Caco-2 (cell line): ENCODE results near the gene ABCG4. TPM values are rescaled to one million over a fixed set of nuclear protein-coding genes. Genes with fewer than 3 reads are reported as not detected.

Source experiments
- Bru-seq: library from RNA; stranded (reverse); fragments of 400-500 nt; gene quantifications from one replicate; lab custom pipeline; 2021; lab: Mats Ljungman, UMichigan
- BruChase-seq, 2 experiments: library from RNA; stranded (reverse); fragments of 400-500 nt; gene quantifications; one replicate each; lab custom pipeline; 2021; lab: Mats Ljungman, UMichigan
- BruUV-seq: library from RNA; stranded (reverse); fragments of 400-500 nt; replicated peaks from 2 replicates; lab custom pipeline; 2021; lab: Mats Ljungman, UMichigan
- CTCF ChIA-PET: fragments of 300-600 bp; sonication (Branson Sonifier 250); formaldehyde crosslinking; loops from one replicate; lab custom pipeline; 2022; ENCODE audit warnings: antibody characterized with exemption; lab: Charles Lee
- POLR2A ChIA-PET: fragments of 300-600 bp; sonication (Branson Sonifier 250); formaldehyde crosslinking; loops from one replicate; lab custom pipeline; 2022; ENCODE audit warnings: antibody characterized with exemption; lab: Charles Lee
- DNase-seq, 2 experiments: peaks; one replicate each; pipeline versions ENCODE4 v3.0.0 to v3.0.0-alpha.2; 2020 to 2022
- H3K27me3 ChIP-seq: replicated peaks from 2 replicates; pipeline ENCODE4 v1.6.0; 2011; ENCODE audit warnings: low read length; ENCODE audit not compliant: control insufficient read depth, insufficient read depth
- H3K36me3 ChIP-seq: 2 replicates; pipeline ENCODE4 v1.5.1; 2011; ENCODE audit warnings: low read length; ENCODE audit not compliant: control insufficient read depth, insufficient read depth
- H3K4me1 ChIP-seq: fragments of 250-450 bp; sonication (Bioruptor Pico); 2 replicates; pipeline ENCODE4 v1.5.1; 2020; ENCODE audit warnings: mild to moderate bottlenecking
- H3K4me3 ChIP-seq: 2 replicates; pipeline ENCODE4 v1.5.1; 2011; ENCODE audit warnings: low read depth, mild to moderate bottlenecking, control low read depth, low read length
- H3K9me3 ChIP-seq: fragments of 250-450 bp; sonication (Bioruptor Pico); 2 replicates; pipeline ENCODE4 v1.5.1; 2020; ENCODE audit warnings: mild to moderate bottlenecking, moderate library complexity
- H3K27ac Mint-ChIP-seq: one replicate; pipeline ENCODE4 v1.8.0; 2022; ENCODE audit warnings: mixed read lengths; ENCODE audit not compliant: unreplicated experiment
- H3K27me3 Mint-ChIP-seq: one replicate; pipeline ENCODE4 v1.8.0; 2022; ENCODE audit warnings: mixed read lengths; ENCODE audit not compliant: insufficient read depth, unreplicated experiment
- H3K36me3 Mint-ChIP-seq: one replicate; pipeline ENCODE4 v1.8.0; 2022; ENCODE audit warnings: mild to moderate bottlenecking, mixed read lengths; ENCODE audit not compliant: insufficient read depth, unreplicated experiment
- H3K4me1 Mint-ChIP-seq: one replicate; pipeline ENCODE4 v1.8.0; 2022; ENCODE audit warnings: low read depth, mixed read lengths; ENCODE audit not compliant: unreplicated experiment
- H3K4me3 Mint-ChIP-seq: one replicate; pipeline ENCODE4 v1.8.0; 2022; ENCODE audit warnings: mild to moderate bottlenecking, moderate library complexity, mixed read lengths; ENCODE audit not compliant: unreplicated experiment
- H3K9me3 Mint-ChIP-seq: one replicate; pipeline ENCODE4 v1.8.0; 2022; ENCODE audit warnings: mixed read lengths; ENCODE audit not compliant: unreplicated experiment
- intact Hi-C: fragments of 100-400 bp; cut with micrococcal nuclease; formaldehyde crosslinking; loops from one replicate; pipeline ENCODE4 v1.10.0; 2022; ENCODE audit not compliant: unreplicated experiment
- long read RNA-seq: library from polyadenylated mRNA; stranded (forward); transcript quantifications from one replicate; pipeline ENCODE4 v2.0.0, GENCODE V29; 2022
- total RNA-seq: library from RNA; stranded (reverse); gene quantifications from 2 replicates; pipeline ENCODE4 v1.2.3, GENCODE V29; 2022
- TF ChIP-seq, protein P1 (sequence below), 2 experiments: fragments of 200-600 bp in 1 of 2; IDR thresholded peaks; 1 replicate in 1 of 2; 2 replicates in 1 of 2; pipeline versions ENCODE4 v1.5.1 to v1.8.0; 2011 to 2022; ENCODE audit warnings: antibody characterized with exemption in 1 of 2, control low read depth in 1 of 2, inconsistent platforms in 1 of 2, low read depth in 1 of 2, low read length in 1 of 2, mild to moderate bottlenecking in 1 of 2, moderate library complexity in 1 of 2; ENCODE audit not compliant: insufficient read depth in 1 of 2, severe bottlenecking in 1 of 2, unreplicated experiment in 1 of 2

ABCG4 gene
- total RNA-seq (0.18 TPM in 1 of 2 replicates, not detected in the other), Bru-seq, nascent RNA (percentile 9 among the genes with signal in this experiment), BruChase-seq, experiment 1, labeled RNA remaining after a 2-hour chase (percentile 12 among the genes with signal in this experiment), BruChase-seq, experiment 2, labeled RNA remaining after a 6-hour chase (percentile 13 among the genes with signal in this experiment)
- long read RNA-seq, partial matches to known transcripts, result 0 of 1 reads
- long read RNA-seq, other reads (novel, unspliced or antisense), result 1 of 1 reads

DNA sequence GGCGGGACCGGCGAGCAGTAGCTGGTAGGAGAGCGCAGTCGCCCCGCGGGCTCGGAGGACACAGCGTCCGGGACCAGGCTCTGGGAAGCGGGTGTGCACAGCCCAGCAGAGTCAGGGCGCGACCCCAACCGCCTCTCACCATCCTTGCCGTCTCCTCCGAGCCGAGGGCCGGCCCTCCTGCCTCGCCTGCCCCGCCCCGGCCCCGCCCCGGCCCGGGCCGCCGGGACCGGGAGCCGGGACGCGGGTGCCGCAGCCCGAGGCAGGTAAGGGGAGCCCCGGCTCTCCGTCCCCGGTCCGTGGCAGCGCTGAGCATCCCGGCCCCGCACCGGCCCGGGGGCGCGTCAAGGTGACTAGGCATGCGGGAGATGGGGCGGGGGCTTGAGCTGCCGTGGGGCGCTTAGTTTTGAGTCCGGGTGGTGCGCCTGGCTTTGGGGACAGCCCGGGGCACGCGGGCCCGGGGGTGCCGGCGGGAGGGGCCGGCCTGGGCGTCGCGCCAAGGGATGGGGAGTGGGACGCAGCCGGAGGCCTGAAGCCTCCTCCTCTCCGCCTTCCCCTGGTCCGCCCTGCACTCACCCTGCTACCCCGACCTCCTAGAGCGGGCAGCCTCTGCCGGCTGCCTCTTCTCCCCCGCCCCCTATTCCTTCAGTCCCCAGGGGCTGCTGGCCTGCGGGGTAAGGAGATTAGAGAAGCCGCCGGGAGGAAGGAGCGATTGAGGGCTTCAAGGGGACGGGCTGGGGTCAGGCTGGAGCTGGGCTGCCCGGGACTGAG, at the start of gene ABCG4:
TSS of gene ABCG4 (plus strand) at position 35 of the 768 bp plus-strand sequence. CDS start 914 bp downstream, outside the sequence.
- no peaks in the 10 kb centered on the region for H3K36me3 ChIP-seq
- peak in 1 of 2 experiments; percentile 52 for DNase-seq
- CTCF ChIA-PET, result interaction anchor here (0.6 to 0.8 kb wide), 3 partner anchors 8 to 212 kb away, joined by 3 read pairs; no protein-coding TSS in a partner anchor
- TF ChIP-seq, protein P1, sequence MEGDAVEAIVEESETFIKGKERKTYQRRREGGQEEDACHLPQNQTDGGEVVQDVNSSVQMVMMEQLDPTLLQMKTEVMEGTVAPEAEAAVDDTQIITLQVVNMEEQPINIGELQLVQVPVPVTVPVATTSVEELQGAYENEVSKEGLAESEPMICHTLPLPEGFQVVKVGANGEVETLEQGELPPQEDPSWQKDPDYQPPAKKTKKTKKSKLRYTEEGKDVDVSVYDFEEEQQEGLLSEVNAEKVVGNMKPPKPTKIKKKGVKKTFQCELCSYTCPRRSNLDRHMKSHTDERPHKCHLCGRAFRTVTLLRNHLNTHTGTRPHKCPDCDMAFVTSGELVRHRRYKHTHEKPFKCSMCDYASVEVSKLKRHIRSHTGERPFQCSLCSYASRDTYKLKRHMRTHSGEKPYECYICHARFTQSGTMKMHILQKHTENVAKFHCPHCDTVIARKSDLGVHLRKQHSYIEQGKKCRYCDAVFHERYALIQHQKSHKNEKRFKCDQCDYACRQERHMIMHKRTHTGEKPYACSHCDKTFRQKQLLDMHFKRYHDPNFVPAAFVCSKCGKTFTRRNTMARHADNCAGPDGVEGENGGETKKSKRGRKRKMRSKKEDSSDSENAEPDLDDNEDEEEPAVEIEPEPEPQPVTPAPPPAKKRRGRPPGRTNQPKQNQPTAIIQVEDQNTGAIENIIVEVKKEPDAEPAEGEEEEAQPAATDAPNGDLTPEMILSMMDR (IDR thresholded peaks at IDR 0.05; ENCODE audit: insufficient read depth in 1 of 2, low read depth in 1 of 2, low read length in 1 of 2, severe bottlenecking in 1 of 2, unreplicated experiment in 1 of 2), result no peak
- H3K27me3 ChIP-seq, result no peaks in the 10 kb centered on the region; the same call in 1 of the 2 replicates
- intact Hi-C loops, result loop anchor here (5.0 kb wide), 1 partner anchor 133 kb away; no protein-coding TSS in a partner anchor
- H3K4me3 ChIP-seq, result peak within 1 kb of the TSS; percentile 57
- POLR2A ChIA-PET, result no interaction called here
- peaks cover 18% of the 10 kb centered on the region for H3K27me3 Mint-ChIP-seq
- no TSS peak for BruUV-seq
- H3K4me1 ChIP-seq, result peaks cover 5% of the 10 kb centered on the region; the same call in 1 of the 2 replicates
- H3K4me1 Mint-ChIP-seq, result no peaks in the 10 kb centered on the region
- no peak within 1 kb of the TSS for H3K27ac Mint-ChIP-seq
- H3K4me3 Mint-ChIP-seq, result peak within 1 kb of the TSS; percentile 72
- H3K9me3 ChIP-seq, result no peaks in the 10 kb centered on the region
- no peaks in the 10 kb centered on the region for H3K9me3 Mint-ChIP-seq
- no peaks in the 10 kb centered on the region for H3K36me3 Mint-ChIP-seq

DNA sequence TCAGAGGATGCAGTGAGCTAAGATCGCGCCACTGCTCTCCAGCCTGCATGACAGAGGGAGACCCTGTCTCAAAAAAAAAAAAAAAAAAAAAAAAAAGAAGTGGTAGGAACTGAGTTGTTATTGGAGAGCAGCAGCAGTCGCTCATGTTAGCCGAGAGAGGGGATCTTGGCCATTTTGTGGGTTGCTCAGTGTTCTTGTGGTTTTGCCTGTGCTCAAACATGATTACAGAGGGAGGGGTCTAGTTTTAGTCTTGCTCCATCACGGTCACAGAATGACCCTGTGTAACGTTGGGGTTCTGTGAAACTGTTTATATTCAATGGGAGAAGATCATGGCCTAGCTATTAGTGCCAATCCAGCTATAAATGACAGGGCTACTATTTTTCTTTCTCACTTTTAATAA, 49.1 kb upstream of the ABCG4 start:
- Mint-ChIP-seq H3K27ac (peak overlapping the region; percentile 98), H3K4me1 (peaks cover 28% of the 10 kb centered on the region), H3K27me3 (no peaks in the 10 kb centered on the region), H3K36me3 (peaks cover 72% of the 10 kb centered on the region), H3K9me3 (no peaks in the 10 kb centered on the region), H3K4me3 (peak overlapping the region; percentile 85)
- H3K27me3 ChIP-seq, result no peaks in the 10 kb centered on the region
- ChIA-PET POLR2A (no interaction called here), CTCF (interaction anchor here (0.9 kb wide), 1 partner anchor 111 kb away, joined by 3 read pairs; no protein-coding TSS in a partner anchor)
- H3K9me3 ChIP-seq, result no peaks in the 10 kb centered on the region
- no peak for DNase-seq
- TF ChIP-seq, protein P1 (IDR thresholded peaks at IDR 0.05; ENCODE audit: insufficient read depth in 1 of 2, low read depth in 1 of 2, low read length in 1 of 2, severe bottlenecking in 1 of 2, unreplicated experiment in 1 of 2), result no peak
- H3K4me3 ChIP-seq, result no peak overlapping the region
- H3K36me3 ChIP-seq, result peaks cover 3% of the 10 kb centered on the region; the same call in 1 of the 2 replicates
- BruUV-seq, result no TSS peak
- peaks cover 19% of the 10 kb centered on the region for H3K4me1 ChIP-seq
- intact Hi-C loops, result loop anchor here (1.0 kb wide), 1 partner anchor 32 kb away; the partner anchor contains the start of gene VPS11
